GM12872 (cell line): ENCODE measurements around the gene EXOC3L2.

Source experiments
- TF ChIP-seq, protein P1 (sequence below): IDR thresholded peaks from 3 replicates; pipeline ENCODE4 v1.5.1; 2011; ENCODE audit warnings: low read depth, mild to moderate bottlenecking, low read length, moderate library complexity; ENCODE audit not compliant: insufficient read depth

The EXOC3L2 gene

GRCh38 chr19:45169602-45170001 lies 75.6 kb downstream of the EXOC3L2 start:
- TF ChIP-seq, protein P1, sequence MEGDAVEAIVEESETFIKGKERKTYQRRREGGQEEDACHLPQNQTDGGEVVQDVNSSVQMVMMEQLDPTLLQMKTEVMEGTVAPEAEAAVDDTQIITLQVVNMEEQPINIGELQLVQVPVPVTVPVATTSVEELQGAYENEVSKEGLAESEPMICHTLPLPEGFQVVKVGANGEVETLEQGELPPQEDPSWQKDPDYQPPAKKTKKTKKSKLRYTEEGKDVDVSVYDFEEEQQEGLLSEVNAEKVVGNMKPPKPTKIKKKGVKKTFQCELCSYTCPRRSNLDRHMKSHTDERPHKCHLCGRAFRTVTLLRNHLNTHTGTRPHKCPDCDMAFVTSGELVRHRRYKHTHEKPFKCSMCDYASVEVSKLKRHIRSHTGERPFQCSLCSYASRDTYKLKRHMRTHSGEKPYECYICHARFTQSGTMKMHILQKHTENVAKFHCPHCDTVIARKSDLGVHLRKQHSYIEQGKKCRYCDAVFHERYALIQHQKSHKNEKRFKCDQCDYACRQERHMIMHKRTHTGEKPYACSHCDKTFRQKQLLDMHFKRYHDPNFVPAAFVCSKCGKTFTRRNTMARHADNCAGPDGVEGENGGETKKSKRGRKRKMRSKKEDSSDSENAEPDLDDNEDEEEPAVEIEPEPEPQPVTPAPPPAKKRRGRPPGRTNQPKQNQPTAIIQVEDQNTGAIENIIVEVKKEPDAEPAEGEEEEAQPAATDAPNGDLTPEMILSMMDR, result no peak

GRCh38 chr19:45168767-45169351 lies 76.3 kb downstream of the EXOC3L2 start:
- TF ChIP-seq, protein P1, result no peak

DNA sequence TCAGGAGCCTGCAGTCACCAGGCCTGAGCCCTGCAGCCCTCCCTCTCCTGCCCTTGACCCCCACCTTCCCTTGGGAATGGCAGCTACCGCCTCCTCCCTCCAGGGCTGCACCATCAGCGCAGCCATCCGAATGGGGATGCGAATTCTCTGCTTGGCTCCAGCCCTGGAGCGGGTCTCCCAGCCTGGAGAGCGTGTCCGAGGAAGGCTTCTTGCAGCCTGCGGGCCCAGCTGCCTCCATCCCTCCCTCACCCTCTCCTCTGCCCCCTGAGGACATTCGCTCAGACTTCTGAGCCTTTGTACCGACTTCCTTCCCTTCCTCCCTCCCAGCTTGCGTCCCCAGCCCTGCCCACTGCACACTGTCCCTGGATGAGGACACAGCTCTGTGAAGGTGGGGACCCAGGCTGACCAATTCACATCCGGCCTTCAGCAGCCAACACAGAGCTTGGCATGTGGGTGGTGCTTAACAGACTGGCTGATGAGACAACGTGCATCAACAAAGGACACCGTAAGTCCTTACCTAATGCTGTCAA lies 78.4 kb downstream of the EXOC3L2 start:
- TF ChIP-seq, protein P1, result no peak

GRCh38 chr19:45164577-45165335 lies 80.5 kb downstream of the EXOC3L2 start:
- TF ChIP-seq, protein P1, result peak; percentile 9; the same call in 1 of the 3 replicates

GRCh38 chr19:45163751-45164460 lies 81.3 kb downstream of the EXOC3L2 start:
- TF ChIP-seq, protein P1, result no peak

DNA sequence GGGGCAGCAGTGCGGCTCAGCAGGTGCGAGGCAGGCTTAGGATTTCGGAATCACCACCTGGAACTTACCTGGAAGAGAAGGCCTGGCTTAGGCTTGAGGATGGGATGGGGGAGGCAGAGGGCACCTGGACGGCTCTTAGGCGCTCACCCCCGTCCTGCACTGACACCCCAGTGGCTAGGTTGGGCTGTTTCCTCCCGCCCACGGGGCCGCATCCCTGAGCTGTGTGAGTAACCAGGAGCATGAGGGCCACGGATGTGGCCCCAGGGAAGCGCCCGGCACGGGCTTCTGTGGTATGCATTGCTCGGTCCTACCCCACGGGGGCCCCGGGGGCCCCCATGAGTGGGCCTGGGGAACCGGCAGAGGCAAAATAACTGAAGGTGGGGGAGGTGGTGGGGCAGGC lies 82.1 kb downstream of the EXOC3L2 start:
- TF ChIP-seq, protein P1, result no peak

- TF ChIP-seq, protein P1, result no peak
Observed at GRCh38 chr19:45162608-45163143, 82.5 kb downstream of the EXOC3L2 start.
